ENCODE measurements around the gene PDE6D.
"Not testable (repeated sequence)": the region's sequence is repeated elsewhere in the genome, so short reads cannot be mapped to it uniquely, and the experiment has no call there.

Gene PDE6D

GRCh38 chr2:231769170-231770136 lies 11.6 kb downstream of the PDE6D start:
- DNase-seq = no peak

- DNase-seq = no peak
Observed at GRCh38 chr2:231765496-231765929, 15.6 kb downstream of the PDE6D start.

GRCh38 chr2:231764760-231765159 lies 16.3 kb downstream of the PDE6D start:
- no peak for DNase-seq

- DNase-seq = no peak
Observed at GRCh38 chr2:231764124-231764523, 17.0 kb downstream of the PDE6D start.

GRCh38 chr2:231761735-231762134 lies 19.3 kb downstream of the PDE6D start:
- DNase-seq = no peak

- no peak for DNase-seq
Observed at GRCh38 chr2:231752061-231752460, 29.0 kb downstream of the PDE6D start.

- no peak for DNase-seq
Observed at GRCh38 chr2:231751042-231751815, 29.9 kb downstream of the PDE6D start.

- DNase-seq = not testable (repeated sequence)
Observed at GRCh38 chr2:231749016-231749415, 32.1 kb downstream of the PDE6D start.

- DNase-seq = not testable (repeated sequence)
Observed at GRCh38 chr2:231748153-231748896, 32.8 kb downstream of the PDE6D start.

GRCh38 chr2:231745303-231746038 lies 35.6 kb downstream of the PDE6D start:
- DNase-seq = no peak

- no peak for DNase-seq
Observed at GRCh38 chr2:231743376-231744116, 37.5 kb downstream of the PDE6D start.

- no peak for DNase-seq
Observed at GRCh38 chr2:231737761-231738160, 43.3 kb downstream of the PDE6D start.

GRCh38 chr2:231732604-231733003 lies 48.5 kb downstream of the PDE6D start:
- DNase-seq = no peak

- no peak for DNase-seq
Observed at GRCh38 chr2:231727621-231728020, 53.5 kb downstream of the PDE6D start.

GRCh38 chr2:231726276-231726675 lies 54.8 kb downstream of the PDE6D start:
- DNase-seq = no peak

GRCh38 chr2:231725476-231725875 lies 55.6 kb downstream of the PDE6D start:
- no peak for DNase-seq

- no peak for DNase-seq
Observed at GRCh38 chr2:231722721-231723307, 58.3 kb downstream of the PDE6D start.

- DNase-seq = no peak
Observed at GRCh38 chr2:231720987-231721966, 59.8 kb downstream of the PDE6D start.

- no peak for DNase-seq
Observed at GRCh38 chr2:231720292-231720986, 60.6 kb downstream of the PDE6D start.

Measured in activated CD4-positive, alpha-beta T cell treated with anti-CD3 and anti-CD28 coated beads for 4 hours (primary cell).